CD14-positive monocyte (primary cell): ENCODE measurements around the gene ANKRD44. TPM values are rescaled to one million over a fixed set of nuclear protein-coding genes. Genes with fewer than 3 reads are reported as not detected.
A peak's percentile ranks its signal among the peaks of the same experiment; 100 is the strongest.

Experiments
- DNase-seq, 3 donors: peaks; one replicate each; pipeline ENCODE4 v3.0.0-alpha.2; 2011 to 2022
- H2AFZ ChIP-seq: 2 replicates; pipeline ENCODE4 v1.6.0; 2012; ENCODE audit warnings: mild to moderate bottlenecking, low read depth, low read length, inconsistent platforms; ENCODE audit not compliant: insufficient read depth, poor library complexity, severe bottlenecking
- H3K27ac ChIP-seq, 2 donors: 1 replicate in 1 of 2; 2 replicates in 1 of 2; pipeline ENCODE4 v1.5.1; 2012 to 2013; ENCODE audit warnings: low read length in 2 of 2, control low read depth in 1 of 2, inconsistent platforms in 1 of 2, low read depth in 1 of 2, mild to moderate bottlenecking in 1 of 2
- H3K27me3 ChIP-seq, 2 donors: one replicate each; pipeline versions ENCODE4 v1.6.0 to v1.6.1; 2011 to 2013; ENCODE audit warnings: low read length in 2 of 2; ENCODE audit not compliant: control insufficient read depth in 2 of 2, insufficient read depth in 2 of 2
- H3K36me3 ChIP-seq, 2 donors: replicated peaks in 1 of 2; 1 replicate in 1 of 2; 2 replicates in 1 of 2; pipeline versions ENCODE4 v1.5.1 to v1.6.1; 2012 to 2013; ENCODE audit warnings: low read length in 2 of 2, control low read depth in 1 of 2, inconsistent platforms in 1 of 2, mild to moderate bottlenecking in 1 of 2; ENCODE audit not compliant: insufficient read depth in 2 of 2, control insufficient read depth in 1 of 2
- H3K4me1 ChIP-seq, 2 donors: 1 replicate in 1 of 2; 2 replicates in 1 of 2; pipeline versions ENCODE4 v1.5.1 to v1.6.1; 2012 to 2013; ENCODE audit warnings: low read length in 2 of 2, control low read depth in 1 of 2, inconsistent platforms in 1 of 2, mild to moderate bottlenecking in 1 of 2, moderate library complexity in 1 of 2; ENCODE audit not compliant: insufficient read depth in 2 of 2, control insufficient read depth in 1 of 2
- H3K4me2 ChIP-seq: replicated peaks from 2 replicates; pipeline ENCODE3; 2012; ENCODE audit warnings: low read length, moderate library complexity, mild to moderate bottlenecking; ENCODE audit not compliant: poor library complexity, severe bottlenecking; ENCODE audit errors: extremely low read depth
- H3K4me3 ChIP-seq, 3 experiments: fragments of 200-600 bp in 1 of 3; sonication (generic) in 1 of 3; replicated peaks in 1 of 3; 1 replicate in 2 of 3; 2 replicates in 1 of 3; pipeline ENCODE4 v1.5.1; 2011 to 2013; ENCODE audit warnings: low read length in 3 of 3, mild to moderate bottlenecking in 3 of 3, control low read depth in 2 of 3, low read depth in 2 of 3, inconsistent platforms in 1 of 3, moderate library complexity in 1 of 3
- H3K79me2 ChIP-seq: 2 replicates; pipeline ENCODE4 v1.6.0; 2012; ENCODE audit warnings: mild to moderate bottlenecking, control low read depth, inconsistent platforms, low read length, moderate library complexity; ENCODE audit not compliant: insufficient read depth
- H3K9ac ChIP-seq: 2 replicates; pipeline ENCODE4 v1.6.0; 2017; ENCODE audit warnings: low read length, mild to moderate bottlenecking; ENCODE audit not compliant: insufficient read depth, poor library complexity, severe bottlenecking
- H3K9me3 ChIP-seq, 2 donors: replicated peaks in 1 of 2; 1 replicate in 1 of 2; 2 replicates in 1 of 2; pipeline versions ENCODE4 v1.5.1 to v1.6.1; 2012 to 2013; ENCODE audit warnings: low read length in 2 of 2, control low read depth in 1 of 2; ENCODE audit not compliant: control insufficient read depth in 1 of 2, insufficient read depth in 1 of 2
- H4K20me1 ChIP-seq: 2 replicates; pipeline ENCODE4 v1.6.0; 2012; ENCODE audit warnings: mild to moderate bottlenecking, low read length, control low read depth, moderate library complexity; ENCODE audit not compliant: insufficient read depth
- H3K27ac Mint-ChIP-seq, 7 donors: one replicate each; pipeline ENCODE4 v1.8.0; 2020; ENCODE audit warnings: mild to moderate bottlenecking in 7 of 7, mixed read lengths in 7 of 7, moderate library complexity in 6 of 7, inconsistent platforms in 2 of 7
- H3K27me3 Mint-ChIP-seq, 3 donors: one replicate each; pipeline ENCODE4 v1.8.0; 2021 to 2022; ENCODE audit warnings: low read depth in 3 of 3, mild to moderate bottlenecking in 3 of 3, mixed read lengths in 3 of 3, moderate library complexity in 3 of 3, inconsistent platforms in 1 of 3
- H3K36me3 Mint-ChIP-seq, 2 donors: one replicate each; pipeline ENCODE4 v1.8.0; 2020; ENCODE audit warnings: mixed read lengths in 2 of 2, inconsistent platforms in 1 of 2, mild to moderate bottlenecking in 1 of 2
- H3K4me1 Mint-ChIP-seq: one replicate; pipeline ENCODE4 v1.8.0; 2020; ENCODE audit warnings: mild to moderate bottlenecking, mixed read lengths
- H3K4me3 Mint-ChIP-seq, 2 donors: one replicate each; pipeline ENCODE4 v1.8.0; 2020; ENCODE audit warnings: mild to moderate bottlenecking in 2 of 2, mixed read lengths in 2 of 2, moderate library complexity in 1 of 2
- H3K9me3 Mint-ChIP-seq, 7 donors: one replicate each; pipeline ENCODE4 v1.8.0; 2020 to 2022; ENCODE audit warnings: mixed read lengths in 7 of 7, mild to moderate bottlenecking in 6 of 7, moderate library complexity in 6 of 7, inconsistent platforms in 2 of 7
- CTCF ChIP-seq: fragments of 200-600 bp; IDR thresholded peaks from one replicate; pipeline ENCODE4 v1.8.0; 2022; ENCODE audit warnings: antibody characterized with exemption, mild to moderate bottlenecking
- WGBS: methylation state at CpG from one replicate; pipeline ENCODE4 v1.1.5; 2013; ENCODE audit warnings: missing lambda C conversion rate; ENCODE audit not compliant: insufficient coverage; 5-methylcytosine and 5-hydroxymethylcytosine counted together
- intact Hi-C, 2 donors: fragments of 100-400 bp; cut with micrococcal nuclease; formaldehyde crosslinking; loops; one replicate each; pipeline versions ENCODE4 v1.15.0 to v1.15.1; 2023
- polyA plus RNA-seq, 3 donors: library from polyadenylated mRNA; depleted of rRNA in 1 of 3; unstranded in 2 of 3; stranded (reverse) in 1 of 3; fragments of 300-500 nt in 2 of 3; fragments of >200 nt in 1 of 3; fragmentation: Illumina TruSeq in 2 of 3; gene quantifications; 1 replicate in 2 of 3; 2 replicates in 1 of 3; pipeline ENCODE4 v1.2.3, GENCODE V29; 2012 to 2021

Gene ANKRD44
- polyA plus RNA-seq, 3 donors, result 55.7 to 91.9 (median 64.9) TPM

DNA sequence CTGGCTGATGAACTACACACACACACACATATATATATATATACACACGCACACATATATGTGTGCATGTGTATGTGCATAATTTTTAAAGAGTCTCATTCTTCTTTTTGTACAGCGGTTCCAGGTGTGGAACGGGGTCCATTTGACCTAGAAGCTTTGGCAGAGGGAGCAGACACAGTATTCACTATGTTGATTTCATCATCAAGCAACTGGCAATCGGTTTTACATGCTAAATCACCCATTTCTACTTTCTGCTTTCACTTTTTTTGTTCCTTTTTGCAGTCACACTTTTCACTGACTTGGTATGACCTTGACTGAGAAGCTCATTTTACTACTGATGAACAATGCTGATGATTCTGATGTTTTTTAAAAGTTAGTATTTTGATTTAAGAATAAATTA is 321.1 kb downstream of the ANKRD44 start:
- Histone ChIP-seq H3K36me3 (peaks cover 31 to 51% of the 10 kb centered on the region in 2 donors), H3K4me3 (no peak overlapping the region), H3K9ac (no peak overlapping the region), H3K27ac (peak overlapping the region in 1 of 2 donors; percentile 76), H4K20me1 (peaks cover 4% of the 10 kb centered on the region), H3K79me2 (no peaks in the 10 kb centered on the region), H3K9me3 (no peaks in the 10 kb centered on the region), H3K4me1 (peaks cover 38 to 63% of the 10 kb centered on the region in 2 donors), H2AFZ (no peak overlapping the region), H3K4me2 (no peak overlapping the region), H3K27me3 (no peaks in the 10 kb centered on the region)
- 26% methylated on average over 3 of the region's 4 CpGs for WGBS
- Mint-ChIP-seq H3K4me1 (peaks cover 53% of the 10 kb centered on the region), H3K4me3 (no peak overlapping the region), H3K9me3 (peaks cover 0 to 2% (median 0%) of the 10 kb centered on the region in 7 donors), H3K27ac (peak overlapping the region in 4 of 7 donors; percentile 25 to 79 (median 32)), H3K27me3 (no peaks in the 10 kb centered on the region), H3K36me3 (peaks cover 45 to 47% of the 10 kb centered on the region in 2 donors)
- TF ChIP-seq CTCF, result no peak
- intact Hi-C loops, result loop anchor here in 1 of 2 donors (10.0 kb wide), 1 partner anchor 175 kb away; no protein-coding TSS in a partner anchor
- peak in 1 of 3 donors; percentile 17 for DNase-seq

- no peaks in the 10 kb centered on the region for H3K9me3 ChIP-seq
- no peak overlapping the region for H3K9ac ChIP-seq
- H3K27ac Mint-ChIP-seq, result peak overlapping the region in 6 of 7 donors; percentile 2 to 87 (median 32)
- peaks cover 24 to 42% of the 10 kb centered on the region in 2 donors for H3K36me3 ChIP-seq
- intact Hi-C loops, result loop anchor here in 1 of 2 donors (10.0 kb wide), 1 partner anchor 176 kb away; no protein-coding TSS in a partner anchor
- H3K4me1 Mint-ChIP-seq, result peaks cover 61% of the 10 kb centered on the region
- H3K9me3 Mint-ChIP-seq, result peaks cover 0 to 2% (median 0%) of the 10 kb centered on the region in 7 donors
- peaks cover 36 to 39% of the 10 kb centered on the region in 2 donors for H3K36me3 Mint-ChIP-seq
- no peak for DNase-seq
- H2AFZ ChIP-seq, result no peak overlapping the region
- H3K4me3 ChIP-seq, result no peak overlapping the region
- H3K27me3 Mint-ChIP-seq, result no peaks in the 10 kb centered on the region
- 50% methylated on average over 4 of the region's 5 CpGs for WGBS
- H3K27me3 ChIP-seq, result no peaks in the 10 kb centered on the region
- H3K4me2 ChIP-seq, result no peak overlapping the region
- peaks cover 46 to 71% of the 10 kb centered on the region in 2 donors for H3K4me1 ChIP-seq
- peak overlapping the region in 1 of 2 donors; percentile 76 for H3K27ac ChIP-seq
- TF ChIP-seq CTCF, result no peak
- H4K20me1 ChIP-seq, result peaks cover 4% of the 10 kb centered on the region
- H3K4me3 Mint-ChIP-seq, result no peak overlapping the region
- no peaks in the 10 kb centered on the region for H3K79me2 ChIP-seq
Measured at GRCh38 chr2:196988639-196989038, 321.9 kb downstream of the ANKRD44 start.
